Neural crest cell (in vitro differentiated cells): ENCODE data around the gene EPB41L3. TPM values are rescaled to one million over a fixed set of nuclear protein-coding genes. Genes with fewer than 3 reads are reported as not detected.

Experiments
- DNase-seq: peaks from one replicate; pipeline ENCODE4 v3.0.0; 2021; ENCODE audit warnings: low read depth, mixed read lengths, low spot score
- H3K27ac Mint-ChIP-seq: one replicate; pipeline ENCODE4 v1.8.0; 2021; ENCODE audit warnings: mild to moderate bottlenecking, mixed read lengths; ENCODE audit not compliant: unreplicated experiment
- H3K27me3 Mint-ChIP-seq: 2 replicates; pipeline ENCODE4 v1.8.0; 2021; ENCODE audit warnings: low read depth, mild to moderate bottlenecking, mixed read lengths
- H3K36me3 Mint-ChIP-seq: 2 replicates; pipeline ENCODE4 v1.8.0; 2021; ENCODE audit warnings: low read depth, mild to moderate bottlenecking, mixed read lengths
- H3K4me1 Mint-ChIP-seq: 2 replicates; pipeline ENCODE4 v1.8.0; 2021; ENCODE audit warnings: mixed read lengths
- H3K4me3 Mint-ChIP-seq: one replicate; pipeline ENCODE4 v1.8.0; 2021; ENCODE audit warnings: mild to moderate bottlenecking, mixed read lengths
- H3K9me3 Mint-ChIP-seq: 2 replicates; pipeline ENCODE4 v1.8.0; 2021; ENCODE audit warnings: mixed read lengths
- CTCF ChIP-seq: fragments of 200-600 bp; sonication (generic); conservative IDR thresholded peaks from 2 replicates; pipeline ENCODE4 v1.5.0; 2021; ENCODE audit warnings: antibody characterized with exemption, mild to moderate bottlenecking
- total RNA-seq: library from RNA; stranded (reverse); gene quantifications from 2 replicates; pipeline ENCODE4 v1.2.1, GENCODE V29; 2021

Gene EPB41L3
- total RNA-seq, 1 donor from 2014 or later: 13.1 TPM

DNA sequence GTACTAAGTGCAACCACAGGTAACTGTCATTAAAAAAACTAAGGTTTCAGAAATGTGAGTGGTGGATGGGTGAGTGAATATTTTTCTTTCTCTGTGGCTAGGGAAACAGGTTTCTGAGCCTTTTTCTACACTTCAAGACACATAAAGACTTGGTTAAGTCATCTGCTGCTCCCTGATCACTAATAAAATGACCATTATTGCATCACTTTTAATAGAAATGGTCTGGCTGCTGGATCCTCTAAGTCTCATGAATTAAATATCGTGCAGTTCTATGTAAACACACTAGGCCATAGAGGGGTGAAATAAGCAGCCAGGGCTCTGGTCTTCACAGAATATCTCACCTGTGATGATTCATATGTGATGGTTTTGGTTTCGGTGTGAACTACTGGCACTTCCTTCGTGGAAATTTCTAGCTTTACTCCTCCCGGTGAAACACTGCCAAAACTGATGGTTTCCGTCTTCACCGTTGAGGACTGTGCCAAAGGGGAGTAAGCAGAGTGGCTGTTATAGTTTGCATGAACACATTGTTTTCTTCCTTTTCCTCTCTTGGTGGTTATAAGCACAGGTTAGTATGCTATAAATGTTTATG, 147.8 kb downstream of the EPB41L3 start:
- no peaks in the 10 kb centered on the region for H3K27me3 Mint-ChIP-seq
- H3K27ac Mint-ChIP-seq: no peak overlapping the region
- no peak overlapping the region for H3K4me3 Mint-ChIP-seq
- no peaks in the 10 kb centered on the region for H3K4me1 Mint-ChIP-seq
- peaks cover 2% of the 10 kb centered on the region for H3K9me3 Mint-ChIP-seq
- no peak for TF ChIP-seq CTCF
- peaks cover 2% of the 10 kb centered on the region for H3K36me3 Mint-ChIP-seq
- DNase-seq: no peak

GRCh38 chr18:5393779-5394178, 150.0 kb downstream of the EPB41L3 start:
- H3K36me3 Mint-ChIP-seq: peaks cover 2% of the 10 kb centered on the region
- DNase-seq: no peak
- TF ChIP-seq CTCF: no peak
- peaks cover 2% of the 10 kb centered on the region for H3K9me3 Mint-ChIP-seq
- no peaks in the 10 kb centered on the region for H3K27me3 Mint-ChIP-seq
- no peak overlapping the region for H3K4me3 Mint-ChIP-seq
- H3K4me1 Mint-ChIP-seq: no peaks in the 10 kb centered on the region
- no peak overlapping the region for H3K27ac Mint-ChIP-seq

- H3K4me3 Mint-ChIP-seq: no peak overlapping the region
- no peak for TF ChIP-seq CTCF
- no peak for DNase-seq
- no peaks in the 10 kb centered on the region for H3K9me3 Mint-ChIP-seq
- H3K36me3 Mint-ChIP-seq: no peaks in the 10 kb centered on the region
- no peaks in the 10 kb centered on the region for H3K4me1 Mint-ChIP-seq
- H3K27ac Mint-ChIP-seq: no peak overlapping the region
- no peaks in the 10 kb centered on the region for H3K27me3 Mint-ChIP-seq
These were observed 152.4 kb downstream of the EPB41L3 start for GRCh38 chr18:5391409-5391808.

DNA sequence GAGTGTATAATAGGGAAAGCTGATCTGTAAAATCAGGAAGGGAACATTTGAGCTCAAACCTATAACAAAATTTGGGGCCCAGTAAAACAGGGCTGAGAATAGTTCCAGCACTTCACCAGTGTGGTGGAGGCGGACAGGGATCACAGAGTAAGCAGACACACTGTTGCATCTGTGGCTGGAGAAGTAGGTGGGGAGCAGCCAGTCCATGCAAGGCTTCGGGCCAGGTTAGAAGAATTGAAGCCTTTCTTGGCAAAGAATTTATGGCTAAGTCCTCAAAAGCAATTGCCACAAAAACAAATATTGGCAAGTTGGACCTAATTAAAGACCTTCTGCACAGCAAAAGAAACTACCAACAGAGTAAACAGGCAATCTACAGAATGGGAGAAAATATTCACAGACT, 154.4 kb downstream of the EPB41L3 start:
- H3K27me3 Mint-ChIP-seq: no peaks in the 10 kb centered on the region
- H3K27ac Mint-ChIP-seq: no peak overlapping the region
- no peak overlapping the region for H3K4me3 Mint-ChIP-seq
- H3K9me3 Mint-ChIP-seq: no peaks in the 10 kb centered on the region
- no peaks in the 10 kb centered on the region for H3K4me1 Mint-ChIP-seq
- no peak for DNase-seq
- H3K36me3 Mint-ChIP-seq: no peaks in the 10 kb centered on the region
- no peak for TF ChIP-seq CTCF

- H3K9me3 Mint-ChIP-seq: no peaks in the 10 kb centered on the region
- H3K4me1 Mint-ChIP-seq: no peaks in the 10 kb centered on the region
- no peak overlapping the region for H3K4me3 Mint-ChIP-seq
- no peak for DNase-seq
- H3K27me3 Mint-ChIP-seq: no peaks in the 10 kb centered on the region
- TF ChIP-seq CTCF: no peak
- H3K27ac Mint-ChIP-seq: no peak overlapping the region
- H3K36me3 Mint-ChIP-seq: no peaks in the 10 kb centered on the region
These were observed 154.9 kb downstream of the EPB41L3 start for GRCh38 chr18:5388896-5389295.
